Endothelial cell of umbilical vein (primary cell): ENCODE results near the gene TTLL5. TPM values are rescaled to one million over a fixed set of nuclear protein-coding genes. Genes with fewer than 3 reads are reported as not detected.

Source experiments
- BruUV-seq: library from RNA; stranded (reverse); fragments of 400-500 nt; replicated peaks from 2 replicates; lab custom pipeline; 2021; lab: Mats Ljungman, UMichigan
- CTCF ChIA-PET: fragments of 300-600, 350-600 bp; sonication (Branson Sonifier 250); formaldehyde crosslinking; loops from one replicate; lab custom pipeline; 2021; ENCODE audit warnings: antibody characterized with exemption, inconsistent platforms; lab: Charles Lee
- POLR2A ChIA-PET: fragments of 300-600, 350-600 bp; sonication (Branson Sonifier 250); formaldehyde crosslinking; loops from one replicate; lab custom pipeline; 2021; ENCODE audit warnings: antibody characterized with exemption, inconsistent platforms; lab: Charles Lee
- DNase-seq: peaks from one replicate; pipeline ENCODE4 v3.0.0-alpha.2; 2011; ENCODE audit warnings: low read depth, low spot score
- FAIRE-seq: peaks from 2 replicates; lab custom pipeline; 2011; peaks lifted over from hg19 to GRCh38; lab: Jason Lieb, UNC
- H2AFZ ChIP-seq: 2 replicates; pipeline ENCODE4 v1.6.0; 2012; ENCODE audit warnings: low read depth, low read length, control low read depth, inconsistent platforms
- H3K27ac ChIP-seq: 2 replicates; pipeline ENCODE4 v1.5.1; 2011; ENCODE audit warnings: low read depth, mild to moderate bottlenecking, control low read depth, low read length, moderate library complexity; ENCODE audit not compliant: insufficient read depth
- H3K27me3 ChIP-seq, 2 experiments: 2 replicates each; pipeline versions ENCODE4 v1.6.0 to v1.6.1; 2011; ENCODE audit warnings: low read length in 2 of 2, mixed read lengths in 1 of 2; ENCODE audit not compliant: control insufficient read depth in 2 of 2, insufficient read depth in 2 of 2
- H3K36me3 ChIP-seq, 2 experiments: 2 replicates in 1 of 2; 3 replicates in 1 of 2; pipeline ENCODE4 v1.5.1; 2011; ENCODE audit warnings: low read length in 2 of 2, mild to moderate bottlenecking in 1 of 2, moderate library complexity in 1 of 2; ENCODE audit not compliant: control insufficient read depth in 2 of 2, insufficient read depth in 2 of 2; ENCODE audit errors: extremely low read depth in 1 of 2
- H3K4me1 ChIP-seq: 3 replicates; pipeline ENCODE4 v1.5.1; 2011; ENCODE audit warnings: mild to moderate bottlenecking, low read length; ENCODE audit not compliant: control insufficient read depth, insufficient read depth; ENCODE audit errors: extremely low read depth
- H3K4me2 ChIP-seq: 2 replicates; pipeline ENCODE4 v1.6.1; 2011; ENCODE audit warnings: low read length, control low read depth, mixed read lengths; ENCODE audit not compliant: insufficient read depth
- H3K4me3 ChIP-seq, 3 experiments: fragments of 200-600 bp in 1 of 3; sonication (generic), shearing (Covaris generic) in 1 of 3; replicated peaks in 1 of 3; 2 replicates each; pipeline ENCODE4 v1.5.1; 2011 to 2016; ENCODE audit warnings: control low read depth in 3 of 3, low read length in 3 of 3, mild to moderate bottlenecking in 2 of 3, inconsistent platforms in 1 of 3, low read depth in 1 of 3, moderate library complexity in 1 of 3; ENCODE audit not compliant: insufficient read depth in 1 of 3
- H3K79me2 ChIP-seq: 2 replicates; pipeline ENCODE4 v1.6.0; 2012; ENCODE audit warnings: low read length, inconsistent platforms; ENCODE audit not compliant: control insufficient read depth, insufficient read depth
- H3K9ac ChIP-seq: replicated peaks from 2 replicates; pipeline ENCODE3; 2011; ENCODE audit warnings: low read length, control low read depth; ENCODE audit not compliant: insufficient read depth; ENCODE audit errors: extremely low read depth
- H3K9me1 ChIP-seq: replicated peaks from 3 replicates; pipeline ENCODE4 v1.6.0; 2011; ENCODE audit warnings: mild to moderate bottlenecking, low read length; ENCODE audit not compliant: control insufficient read depth, insufficient read depth; ENCODE audit errors: extremely low read depth
- H3K9me3 ChIP-seq: replicated peaks from 2 replicates; pipeline ENCODE4 v1.5.1; 2012; ENCODE audit warnings: low read length, inconsistent platforms; ENCODE audit not compliant: control insufficient read depth, insufficient read depth
- H4K20me1 ChIP-seq: replicated peaks from 2 replicates; pipeline ENCODE3; 2011; ENCODE audit warnings: mild to moderate bottlenecking, low read length; ENCODE audit not compliant: control insufficient read depth, insufficient read depth; ENCODE audit errors: extremely low read depth
- CTCF ChIP-seq, 2 donors: IDR thresholded peaks; 1 replicate in 1 of 2; 2 replicates in 1 of 2; pipeline ENCODE4 v1.5.1; 2011; ENCODE audit warnings: low read length in 2 of 2, mild to moderate bottlenecking in 2 of 2, moderate library complexity in 2 of 2, control low read depth in 1 of 2, inconsistent platforms in 1 of 2, low read depth in 1 of 2; ENCODE audit not compliant: insufficient read depth in 1 of 2; ENCODE audit errors: extremely low read depth in 1 of 2
- EZH2 ChIP-seq: IDR thresholded peaks from 2 replicates; pipeline ENCODE4 v1.6.1; 2012; ENCODE audit warnings: borderline replicate concordance, low read depth, mild to moderate bottlenecking, moderate library complexity, low read length, inconsistent platforms; ENCODE audit not compliant: severe bottlenecking
- FOS ChIP-seq: IDR thresholded peaks from 2 replicates; pipeline ENCODE4 v1.6.1; 2011; ENCODE audit warnings: mild to moderate bottlenecking, low read length, moderate library complexity, borderline replicate concordance; ENCODE audit not compliant: insufficient read depth
- GATA2 ChIP-seq: IDR thresholded peaks from 2 replicates; pipeline ENCODE4 v1.7.0; 2011; ENCODE audit warnings: low read depth, mild to moderate bottlenecking, moderate library complexity, mixed read lengths, low read length; ENCODE audit not compliant: insufficient read length, insufficient read depth
- JUN ChIP-seq: IDR thresholded peaks from 2 replicates; pipeline ENCODE4 v1.6.1; 2011; ENCODE audit warnings: borderline replicate concordance, low read depth; ENCODE audit not compliant: insufficient read length, insufficient read depth
- MAX ChIP-seq: IDR thresholded peaks from 2 replicates; pipeline ENCODE4 v1.6.1; 2011; ENCODE audit not compliant: insufficient read depth, insufficient read length
- MYC ChIP-seq: IDR thresholded peaks from one replicate; pipeline ENCODE4 v1.6.1; 2011; ENCODE audit warnings: mild to moderate bottlenecking, low read depth, low read length
- POLR2A ChIP-seq: IDR thresholded peaks from 2 replicates; pipeline ENCODE4 v1.6.1; 2012; ENCODE audit warnings: low read depth, mild to moderate bottlenecking, control low read depth, low read length
- POLR2AphosphoS5 ChIP-seq: IDR thresholded peaks from 2 replicates; pipeline ENCODE4 v1.6.1; 2012; ENCODE audit warnings: low read depth, mild to moderate bottlenecking, control low read depth, low read length, moderate library complexity; ENCODE audit not compliant: insufficient read depth
- dilution Hi-C: fragments of 300-500 bp; cut with MboI; formaldehyde crosslinking; loops from one replicate; pipeline ENCODE4 v1.15.0; 2019; ENCODE audit warnings: low sequenced_read_pairs; ENCODE audit not compliant: extremely low pct_ligation_motif_present
- intact Hi-C: fragments of 100-400 bp; cut with micrococcal nuclease; formaldehyde crosslinking; loops from one replicate; pipeline ENCODE4 v1.10.0; 2022
- polyA plus RNA-seq, 4 experiments: library from polyadenylated mRNA; depleted of rRNA in 3 of 4; stranded (reverse) in 3 of 4; unstranded in 1 of 4; fragments of >200 nt; gene quantifications; 2 replicates each; pipeline versions ENCODE4 v1.2.1 to v1.2.3, GENCODE V29; 2011 to 2012; ENCODE audit warnings: missing spikeins in 1 of 4
- total RNA-seq: library from RNA; stranded (reverse); gene quantifications from 2 replicates; pipeline ENCODE4 v1.2.3, GENCODE V29; 2021

Gene TTLL5
- total and polyA plus RNA-seq, 2 donors (not counting 3 experiments of a cell fraction or from before 2014, with no cell fraction given) = 33.2 to 93.6 TPM

GRCh38 chr14:75675265-75675960 lies 14.4 kb downstream of the TTLL5 start:
- Histone ChIP-seq H4K20me1 (no peaks in the 10 kb centered on the region), H2AFZ (no peak overlapping the region), H3K36me3 (peaks cover 0 to 9% of the 10 kb centered on the region in 2 experiments), H3K4me3 (no peak overlapping the region), H3K9ac (no peak overlapping the region), H3K9me1 (no peaks in the 10 kb centered on the region), H3K4me2 (no peak overlapping the region), H3K27ac (no peak overlapping the region), H3K79me2 (peaks cover 70% of the 10 kb centered on the region), H3K4me1 (peaks cover 7% of the 10 kb centered on the region), H3K9me3 (no peaks in the 10 kb centered on the region), H3K27me3 (no peaks in the 10 kb centered on the region)
- dilution Hi-C loops = no loop called here
- intact Hi-C loops = no loop called here
- POLR2A ChIA-PET = no interaction called here
- CTCF ChIA-PET = interaction anchor here (0.6 to 2.1 kb wide), 2 partner anchors 14 to 34 kb away, joined by 3 to 5 read pairs; no protein-coding TSS in a partner anchor
- TF ChIP-seq POLR2AphosphoS5 (no peak), EZH2 (no peak), GATA2 (no peak), MYC (no peak), MAX (no peak), CTCF (IDR thresholded peaks at IDR 0.05; ENCODE audit: extremely low read depth in 1 of 2, insufficient read depth in 1 of 2, low read depth in 1 of 2, low read length in 2 of 2) (no peak), JUN (no peak), FOS (no peak), POLR2A (no peak)
- FAIRE-seq (no peak), DNase-seq (no peak)
- no TSS peak for BruUV-seq
